MM.1S (cell line): Measurements from ENCODE around the gene TAL2.

ENCODE experiments used
- DNase-seq: peaks from one replicate; pipeline ENCODE4 v3.0.0-alpha.2; 2015
- H2AFZ ChIP-seq: fragments of 300-600 bp; sonication (generic); 2 replicates; pipeline ENCODE4 v1.6.0; 2016; ENCODE audit warnings: antibody characterized with exemption, low read length
- H3F3A ChIP-seq: fragments of 300-600 bp; sonication (generic); 2 replicates; pipeline ENCODE4 v1.6.1; 2016; ENCODE audit warnings: mild to moderate bottlenecking, antibody characterized with exemption, low read length, moderate library complexity, mixed read lengths; ENCODE audit not compliant: insufficient read depth
- H3K27ac ChIP-seq: fragments of 300-600 bp; sonication (generic); 2 replicates; pipeline ENCODE4 v1.5.1; 2016; ENCODE audit warnings: mild to moderate bottlenecking, low read length
- H3K27me3 ChIP-seq: fragments of 300-600 bp; sonication (generic); replicated peaks from 2 replicates; pipeline ENCODE4 v1.6.0; 2016; ENCODE audit warnings: low read length; ENCODE audit not compliant: insufficient read depth
- H3K36me3 ChIP-seq: fragments of 300-600 bp; sonication (generic); replicated peaks from 2 replicates; pipeline ENCODE4 v1.6.1; 2016; ENCODE audit warnings: mild to moderate bottlenecking, low read length, mixed read lengths; ENCODE audit not compliant: insufficient read depth
- H3K4me1 ChIP-seq: fragments of 300-600 bp; sonication (generic); 2 replicates; pipeline ENCODE4 v1.6.1; 2016; ENCODE audit warnings: low read length, mixed read lengths
- H3K4me2 ChIP-seq: fragments of 300-600 bp; sonication (generic); 2 replicates; pipeline ENCODE4 v1.6.0; 2016; ENCODE audit warnings: low read depth, low read length
- H3K4me3 ChIP-seq: fragments of 300-600 bp; sonication (generic); 2 replicates; pipeline ENCODE4 v1.5.1; 2016; ENCODE audit warnings: low read length, mixed read lengths
- H3K79me2 ChIP-seq: fragments of 300-600 bp; sonication (generic); 2 replicates; pipeline ENCODE4 v1.6.1; 2016; ENCODE audit warnings: mixed run types, low read length, mixed read lengths
- H3K9ac ChIP-seq: fragments of 300-600 bp; sonication (generic); 2 replicates; pipeline ENCODE4 v1.6.1; 2016; ENCODE audit warnings: low read length, mixed read lengths
- H3K9me2 ChIP-seq: fragments of 300-600 bp; sonication (generic); replicated peaks from 2 replicates; pipeline ENCODE4 v1.6.1; 2016; ENCODE audit warnings: mild to moderate bottlenecking, low read length, mixed read lengths; ENCODE audit not compliant: insufficient read depth
- H3K9me3 ChIP-seq: fragments of 300-600 bp; sonication (generic); replicated peaks from 2 replicates; pipeline ENCODE4 v1.6.1; 2016; ENCODE audit warnings: mild to moderate bottlenecking, low read length, mixed read lengths; ENCODE audit not compliant: insufficient read depth
- H4K20me1 ChIP-seq: fragments of 300-600 bp; sonication (generic); 2 replicates; pipeline ENCODE4 v1.6.1; 2016; ENCODE audit warnings: mild to moderate bottlenecking, low read length, moderate library complexity, mixed read lengths; ENCODE audit not compliant: insufficient read depth
- EZH2 ChIP-seq: fragments of 300-600 bp; sonication (generic); optimal IDR thresholded peaks from 2 replicates; pipeline ENCODE3; 2017; ENCODE audit warnings: low read depth, mild to moderate bottlenecking, antibody characterized with exemption, low read length, mixed read lengths
- EZH2phosphoT487 ChIP-seq: fragments of 300-600 bp; sonication (generic); IDR thresholded peaks from 2 replicates; pipeline ENCODE4 v1.6.1; 2018; ENCODE audit warnings: antibody characterized with exemption, low read length
- TF ChIP-seq, protein P1 (sequence below): fragments of 300-600 bp; sonication (generic); IDR thresholded peaks from 2 replicates; pipeline ENCODE4 v1.5.1; 2016; ENCODE audit warnings: antibody characterized with exemption, low read length, mixed read lengths

Gene TAL2

DNA sequence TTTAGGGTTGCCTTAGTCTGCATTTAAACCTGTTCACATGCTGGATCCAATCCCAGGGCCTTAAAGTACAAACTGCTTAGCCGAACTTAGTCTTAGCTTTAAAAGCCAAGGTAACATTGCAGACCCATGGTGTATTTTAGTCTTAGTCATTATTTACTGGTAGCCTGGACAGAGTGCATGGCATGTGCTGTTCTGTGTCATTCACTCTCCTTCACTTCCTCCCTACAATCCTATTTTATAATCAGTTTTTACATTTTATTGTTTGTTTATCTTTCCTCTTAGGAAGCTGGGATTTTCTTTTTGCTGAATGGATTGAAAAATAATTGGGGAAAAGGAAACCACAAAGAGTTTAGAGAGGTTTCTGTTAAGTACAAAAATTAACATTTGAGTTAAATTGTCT, 29.4 kb upstream of the TAL2 start:
- Histone ChIP-seq H3K9me2 (no peaks in the 10 kb centered on the region), H3K79me2 (no peaks in the 10 kb centered on the region), H3K27ac (no peak overlapping the region), H3K4me1 (no peaks in the 10 kb centered on the region), H3K9me3 (no peaks in the 10 kb centered on the region), H4K20me1 (no peaks in the 10 kb centered on the region), H3K4me3 (no peak overlapping the region), H2AFZ (no peak overlapping the region), H3K4me2 (no peak overlapping the region), H3K36me3 (no peaks in the 10 kb centered on the region), H3F3A (no peaks in the 10 kb centered on the region), H3K27me3 (no peaks in the 10 kb centered on the region), H3K9ac (no peak overlapping the region)
- DNase-seq, result no peak
- TF ChIP-seq EZH2, result no peak
- TF ChIP-seq, protein P1, sequence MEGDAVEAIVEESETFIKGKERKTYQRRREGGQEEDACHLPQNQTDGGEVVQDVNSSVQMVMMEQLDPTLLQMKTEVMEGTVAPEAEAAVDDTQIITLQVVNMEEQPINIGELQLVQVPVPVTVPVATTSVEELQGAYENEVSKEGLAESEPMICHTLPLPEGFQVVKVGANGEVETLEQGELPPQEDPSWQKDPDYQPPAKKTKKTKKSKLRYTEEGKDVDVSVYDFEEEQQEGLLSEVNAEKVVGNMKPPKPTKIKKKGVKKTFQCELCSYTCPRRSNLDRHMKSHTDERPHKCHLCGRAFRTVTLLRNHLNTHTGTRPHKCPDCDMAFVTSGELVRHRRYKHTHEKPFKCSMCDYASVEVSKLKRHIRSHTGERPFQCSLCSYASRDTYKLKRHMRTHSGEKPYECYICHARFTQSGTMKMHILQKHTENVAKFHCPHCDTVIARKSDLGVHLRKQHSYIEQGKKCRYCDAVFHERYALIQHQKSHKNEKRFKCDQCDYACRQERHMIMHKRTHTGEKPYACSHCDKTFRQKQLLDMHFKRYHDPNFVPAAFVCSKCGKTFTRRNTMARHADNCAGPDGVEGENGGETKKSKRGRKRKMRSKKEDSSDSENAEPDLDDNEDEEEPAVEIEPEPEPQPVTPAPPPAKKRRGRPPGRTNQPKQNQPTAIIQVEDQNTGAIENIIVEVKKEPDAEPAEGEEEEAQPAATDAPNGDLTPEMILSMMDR, result no peak
- no peak for TF ChIP-seq EZH2phosphoT487

DNA sequence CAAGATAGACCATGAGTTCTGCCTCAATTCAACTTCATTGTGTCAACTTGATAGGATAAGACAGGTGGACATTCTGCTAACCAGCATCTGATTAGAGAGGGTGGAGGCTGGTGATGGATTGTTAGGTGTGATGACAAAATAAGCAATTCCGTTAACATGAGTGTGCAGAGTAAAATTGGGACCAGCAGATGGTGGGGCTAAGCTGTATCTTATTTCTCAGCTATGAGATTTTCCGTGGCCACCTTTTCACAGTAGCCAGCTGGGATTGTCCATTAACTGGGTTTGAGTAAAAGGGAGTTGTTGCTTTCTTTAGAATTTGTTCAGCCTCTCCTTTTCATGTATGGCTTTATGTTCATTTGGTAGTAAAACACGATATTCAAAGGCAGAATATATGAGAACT, 28.8 kb upstream of the TAL2 start:
- H3K9me3 ChIP-seq, result no peaks in the 10 kb centered on the region
- H3K9ac ChIP-seq, result no peak overlapping the region
- no peak overlapping the region for H2AFZ ChIP-seq
- H3K4me3 ChIP-seq, result no peak overlapping the region
- H3K27me3 ChIP-seq, result no peaks in the 10 kb centered on the region
- no peaks in the 10 kb centered on the region for H3F3A ChIP-seq
- no peak overlapping the region for H3K4me2 ChIP-seq
- no peaks in the 10 kb centered on the region for H3K9me2 ChIP-seq
- no peaks in the 10 kb centered on the region for H3K79me2 ChIP-seq
- H3K36me3 ChIP-seq, result no peaks in the 10 kb centered on the region
- H4K20me1 ChIP-seq, result no peaks in the 10 kb centered on the region
- no peak for DNase-seq
- no peaks in the 10 kb centered on the region for H3K4me1 ChIP-seq
- H3K27ac ChIP-seq, result no peak overlapping the region
- TF ChIP-seq EZH2phosphoT487 (no peak), EZH2 (no peak)
- TF ChIP-seq, protein P1, result no peak

DNA sequence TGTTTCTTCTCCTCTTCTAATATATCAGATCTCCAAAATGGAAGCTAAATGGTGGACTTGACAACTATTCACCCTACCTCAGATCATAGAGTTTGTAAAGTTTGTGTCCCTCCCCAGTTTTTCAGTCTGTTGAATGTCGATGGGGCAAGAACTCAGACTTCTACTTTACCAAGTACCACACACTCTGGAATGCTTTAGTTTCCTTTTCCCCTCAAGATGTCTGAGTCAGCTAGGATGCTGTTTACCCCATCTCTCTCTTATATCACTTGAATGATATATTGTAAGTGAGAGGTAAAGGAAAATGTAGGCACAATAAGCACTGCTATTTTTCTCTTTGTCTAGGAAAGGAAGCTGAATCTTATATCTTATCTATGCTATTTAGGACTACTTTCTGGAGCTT, 25.9 kb upstream of the TAL2 start:
- DNase-seq, result no peak
- no peaks in the 10 kb centered on the region for H3K9me3 ChIP-seq
- H4K20me1 ChIP-seq, result no peaks in the 10 kb centered on the region
- no peaks in the 10 kb centered on the region for H3K27me3 ChIP-seq
- H3K9me2 ChIP-seq, result no peaks in the 10 kb centered on the region
- H3K4me2 ChIP-seq, result no peak overlapping the region
- no peak overlapping the region for H2AFZ ChIP-seq
- no peak overlapping the region for H3K9ac ChIP-seq
- no peaks in the 10 kb centered on the region for H3F3A ChIP-seq
- no peaks in the 10 kb centered on the region for H3K4me1 ChIP-seq
- no peaks in the 10 kb centered on the region for H3K36me3 ChIP-seq
- no peaks in the 10 kb centered on the region for H3K79me2 ChIP-seq
- H3K4me3 ChIP-seq, result no peak overlapping the region
- TF ChIP-seq, protein P1, result no peak
- TF ChIP-seq EZH2 (no peak), EZH2phosphoT487 (no peak)
- H3K27ac ChIP-seq, result no peak overlapping the region
